Measurements from ENCODE around the gene GBGT1. TPM values are rescaled to one million over a fixed set of nuclear protein-coding genes. Genes with fewer than 3 reads are reported as not detected.

GBGT1 gene
- total RNA-seq, 1 experiment from 2014 or later: not detected

DNA sequence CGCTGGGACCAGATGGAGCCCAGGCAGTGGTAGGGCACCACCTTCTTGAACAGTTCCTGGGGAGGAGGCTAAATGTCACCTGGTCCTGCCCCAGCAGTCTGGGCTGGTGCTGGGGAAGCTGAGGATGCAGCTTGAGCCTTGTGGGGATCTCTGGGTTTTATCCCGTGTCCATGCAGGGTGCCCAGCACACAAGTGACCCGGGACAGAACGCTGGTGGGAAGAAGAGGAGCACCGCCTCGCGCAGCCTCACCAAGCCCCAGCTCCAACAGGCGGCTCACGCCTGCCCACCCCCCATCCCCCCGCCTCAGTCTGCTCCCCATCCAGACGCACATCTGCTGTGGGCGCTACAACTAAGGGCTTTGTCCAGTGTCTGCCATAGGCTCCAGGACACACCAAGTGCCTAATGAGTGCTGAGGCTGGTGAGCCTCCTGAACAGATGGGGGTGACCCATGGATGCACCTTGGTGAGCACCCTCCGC, 56.4 kb downstream of the GBGT1 start:
- TF ChIP-seq, protein P1, sequence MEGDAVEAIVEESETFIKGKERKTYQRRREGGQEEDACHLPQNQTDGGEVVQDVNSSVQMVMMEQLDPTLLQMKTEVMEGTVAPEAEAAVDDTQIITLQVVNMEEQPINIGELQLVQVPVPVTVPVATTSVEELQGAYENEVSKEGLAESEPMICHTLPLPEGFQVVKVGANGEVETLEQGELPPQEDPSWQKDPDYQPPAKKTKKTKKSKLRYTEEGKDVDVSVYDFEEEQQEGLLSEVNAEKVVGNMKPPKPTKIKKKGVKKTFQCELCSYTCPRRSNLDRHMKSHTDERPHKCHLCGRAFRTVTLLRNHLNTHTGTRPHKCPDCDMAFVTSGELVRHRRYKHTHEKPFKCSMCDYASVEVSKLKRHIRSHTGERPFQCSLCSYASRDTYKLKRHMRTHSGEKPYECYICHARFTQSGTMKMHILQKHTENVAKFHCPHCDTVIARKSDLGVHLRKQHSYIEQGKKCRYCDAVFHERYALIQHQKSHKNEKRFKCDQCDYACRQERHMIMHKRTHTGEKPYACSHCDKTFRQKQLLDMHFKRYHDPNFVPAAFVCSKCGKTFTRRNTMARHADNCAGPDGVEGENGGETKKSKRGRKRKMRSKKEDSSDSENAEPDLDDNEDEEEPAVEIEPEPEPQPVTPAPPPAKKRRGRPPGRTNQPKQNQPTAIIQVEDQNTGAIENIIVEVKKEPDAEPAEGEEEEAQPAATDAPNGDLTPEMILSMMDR (conservative IDR thresholded peaks at IDR 0.05; ENCODE audit: low read depth, low read length): no peak
- no peak overlapping the region for H3K27ac ChIP-seq (ENCODE audit: low read length)
- H3K9me2 ChIP-seq (replicated peaks; ENCODE audit: low read length): no peaks in the 10 kb centered on the region
- H3K9me3 ChIP-seq (ENCODE audit: low read length): no peaks in the 10 kb centered on the region
- peaks cover 9% of the 10 kb centered on the region; the same call in 1 of the 2 replicates for H3K4me1 ChIP-seq (ENCODE audit: insufficient read depth, low read length)
- ChIA-PET CTCF (interaction anchor here (1.3 kb wide), 1 partner anchor 37 kb away, joined by 7 read pairs; no protein-coding TSS in a partner anchor), POLR2A (ENCODE audit: unreplicated experiment) (no interaction called here)
- no peak overlapping the region for H3K9ac ChIP-seq (ENCODE audit: low read length)
- H4K20me1 ChIP-seq (ENCODE audit: low read length): no peaks in the 10 kb centered on the region
- no peaks in the 10 kb centered on the region for H3K79me2 ChIP-seq (ENCODE audit: low read length)
- no TSS peak for BruUV-seq (replicated peaks)
- peaks cover 9% of the 10 kb centered on the region; the same call in 1 of the 2 replicates for H3K36me3 ChIP-seq (ENCODE audit: low read depth, low read length)
- DNase-seq: no peak
- H2AFZ ChIP-seq (ENCODE audit: low read length): no peak overlapping the region
- H3K27me3 ChIP-seq (ENCODE audit: low read length): no peaks in the 10 kb centered on the region
- intact Hi-C loops (cut with micrococcal nuclease): no loop called here
- no peak overlapping the region for H3K4me2 ChIP-seq (ENCODE audit: low read length)
- H3K4me3 ChIP-seq (ENCODE audit: low read length): no peak overlapping the region
- ATAC-seq: no peak
- H3F3A ChIP-seq (ENCODE audit: low read length, unreplicated experiment): no peaks in the 10 kb centered on the region

DNA sequence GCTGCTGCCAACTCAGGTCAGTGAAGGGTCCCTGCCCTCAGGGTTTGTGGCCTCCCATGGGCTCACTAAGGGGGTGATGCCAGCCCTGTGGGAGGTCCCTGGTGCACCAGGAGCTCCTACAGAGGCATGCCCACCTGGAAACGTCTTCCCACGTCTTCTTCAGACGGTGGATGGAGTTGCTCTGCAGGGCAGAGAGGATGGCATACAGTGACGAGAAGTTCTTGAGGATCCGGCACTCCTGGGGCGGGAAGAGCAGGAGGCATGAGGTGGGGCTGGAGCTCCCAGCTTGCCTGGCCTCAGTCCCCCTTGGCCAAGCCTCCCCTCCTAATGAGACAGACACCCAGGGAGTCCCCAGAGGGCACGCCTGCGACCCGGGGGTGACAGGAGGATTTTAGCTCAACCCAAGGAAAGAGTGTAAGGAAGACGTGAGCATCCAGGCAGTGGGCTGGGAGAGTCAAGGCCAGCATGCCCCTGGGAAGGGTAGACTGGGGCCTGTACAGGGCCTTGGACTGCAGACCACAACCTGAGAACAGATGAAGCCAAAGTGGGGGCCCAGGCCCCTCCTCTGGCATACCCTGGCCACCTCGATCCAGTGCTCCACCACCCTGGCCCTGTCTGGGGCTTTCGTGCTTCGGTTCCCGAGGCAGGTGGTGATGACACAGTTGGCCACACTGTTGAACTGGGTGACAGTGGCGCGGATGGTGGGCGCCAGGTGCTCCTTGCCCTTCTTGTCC, 57.0 kb downstream of the GBGT1 start:
- peaks cover 9% of the 10 kb centered on the region; the same call in 1 of the 2 replicates for H3K4me1 ChIP-seq (ENCODE audit: insufficient read depth, low read length)
- no TSS peak for BruUV-seq (replicated peaks)
- POLR2A ChIA-PET (ENCODE audit: unreplicated experiment): no interaction called here
- H3K4me2 ChIP-seq (ENCODE audit: low read length): no peak overlapping the region
- CTCF ChIA-PET: no interaction called here
- intact Hi-C loops (cut with micrococcal nuclease): no loop called here
- no peaks in the 10 kb centered on the region for H3K9me2 ChIP-seq (replicated peaks; ENCODE audit: low read length)
- no peaks in the 10 kb centered on the region for H3K27me3 ChIP-seq (ENCODE audit: low read length)
- no peaks in the 10 kb centered on the region for H4K20me1 ChIP-seq (ENCODE audit: low read length)
- H3K4me3 ChIP-seq (ENCODE audit: low read length): no peak overlapping the region
- no peak overlapping the region for H3K9ac ChIP-seq (ENCODE audit: low read length)
- no peaks in the 10 kb centered on the region for H3F3A ChIP-seq (ENCODE audit: low read length, unreplicated experiment)
- H2AFZ ChIP-seq (ENCODE audit: low read length): no peak overlapping the region
- TF ChIP-seq, protein P1 (conservative IDR thresholded peaks at IDR 0.05; ENCODE audit: low read depth, low read length): no peak
- TF ChIP-seq EZH2 (IDR thresholded peaks at IDR 0.05; ENCODE audit: low read length, unreplicated experiment): no peak
- no peak for TF ChIP-seq EZH2phosphoT487 (IDR thresholded peaks at IDR 0.05; ENCODE audit: borderline replicate concordance, low read length)
- ATAC-seq: no peak
- no peak for DNase-seq
- H3K79me2 ChIP-seq (ENCODE audit: low read length): no peaks in the 10 kb centered on the region
- peaks cover 9% of the 10 kb centered on the region; the same call in 1 of the 2 replicates for H3K36me3 ChIP-seq (ENCODE audit: low read depth, low read length)
- no peak overlapping the region for H3K27ac ChIP-seq (ENCODE audit: low read length)
- no peaks in the 10 kb centered on the region for H3K9me3 ChIP-seq (ENCODE audit: low read length)

DNA sequence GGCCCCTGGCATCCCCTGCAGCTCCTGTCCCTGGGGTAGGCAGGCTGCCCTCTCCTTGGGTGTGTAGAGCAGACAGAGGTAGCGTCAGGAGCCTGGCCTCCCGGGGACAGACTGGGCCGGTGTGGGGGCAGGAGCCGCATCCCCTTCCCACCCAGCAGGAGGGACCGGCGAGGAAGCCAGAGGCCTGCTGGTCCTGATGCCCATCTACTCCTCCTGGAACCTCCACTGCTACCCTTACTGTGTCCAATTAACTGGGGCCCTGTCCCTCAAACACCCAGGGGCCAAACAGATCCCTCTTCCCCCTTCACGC, 58.3 kb downstream of the GBGT1 start:
- peaks cover 9% of the 10 kb centered on the region; the same call in 1 of the 2 replicates for H3K4me1 ChIP-seq (ENCODE audit: insufficient read depth, low read length)
- H3K4me2 ChIP-seq (ENCODE audit: low read length): no peak overlapping the region
- H3K4me3 ChIP-seq (ENCODE audit: low read length): no peak overlapping the region
- TF ChIP-seq EZH2phosphoT487 (IDR thresholded peaks at IDR 0.05; ENCODE audit: borderline replicate concordance, low read length) (no peak), EZH2 (IDR thresholded peaks at IDR 0.05; ENCODE audit: low read length, unreplicated experiment) (no peak)
- TF ChIP-seq, protein P1 (conservative IDR thresholded peaks at IDR 0.05; ENCODE audit: low read depth, low read length): no peak
- no peaks in the 10 kb centered on the region for H3F3A ChIP-seq (ENCODE audit: low read length, unreplicated experiment)
- H3K9me3 ChIP-seq (ENCODE audit: low read length): no peaks in the 10 kb centered on the region
- no peak overlapping the region for H3K27ac ChIP-seq (ENCODE audit: low read length)
- intact Hi-C loops (cut with micrococcal nuclease): no loop called here
- ChIA-PET POLR2A (ENCODE audit: unreplicated experiment) (no interaction called here), CTCF (interaction anchor here (0.5 kb wide), 1 partner anchor 39 kb away, joined by 5 read pairs; no protein-coding TSS in a partner anchor)
- H3K27me3 ChIP-seq (ENCODE audit: low read length): no peaks in the 10 kb centered on the region
- H3K79me2 ChIP-seq (ENCODE audit: low read length): no peaks in the 10 kb centered on the region
- no peak for DNase-seq
- no peaks in the 10 kb centered on the region for H3K9me2 ChIP-seq (replicated peaks; ENCODE audit: low read length)
- peaks cover 9% of the 10 kb centered on the region; the same call in 1 of the 2 replicates for H3K36me3 ChIP-seq (ENCODE audit: low read depth, low read length)
- BruUV-seq (replicated peaks): no TSS peak
- no peak for ATAC-seq
- H4K20me1 ChIP-seq (ENCODE audit: low read length): no peaks in the 10 kb centered on the region
- no peak overlapping the region for H3K9ac ChIP-seq (ENCODE audit: low read length)
- no peak overlapping the region for H2AFZ ChIP-seq (ENCODE audit: low read length)
